ENCODE results near the gene MORC1. TPM values are rescaled to one million over a fixed set of nuclear protein-coding genes. Genes with fewer than 3 reads are reported as not detected.

MORC1 gene
- total and polyA plus RNA-seq, 4 donors: 0.02 to 0.33 (median 0.13) TPM

- no peak overlapping the region for H3K4me3 ChIP-seq (ENCODE audit: low read depth in 1 of 3, low read length in 3 of 3)
- no peak overlapping the region for H3K27ac ChIP-seq (ENCODE audit: low read depth in 1 of 2, low read length in 2 of 2)
- TF ChIP-seq HNF4G (IDR thresholded peaks at IDR 0.05) (no peak), HNF4A (conservative IDR thresholded peaks at IDR 0.05) (no peak)
- no peak overlapping the region for H3K9ac ChIP-seq (ENCODE audit: low read depth in 1 of 2, low read length in 2 of 2)
- H3K27me3 ChIP-seq (ENCODE audit: control insufficient read depth in 4 of 4, insufficient read depth in 4 of 4, low read length in 3 of 4): no peaks in the 10 kb centered on the region
- no peaks in the 10 kb centered on the region for H3K36me3 ChIP-seq (ENCODE audit: control insufficient read depth in 4 of 4, insufficient read depth in 3 of 4, low read depth in 1 of 4, low read length in 3 of 4)
- DNase-seq (ENCODE audit: low spot score): no peak
- WGBS: 85% methylated on average over 7 of the region's 7 CpGs
- H3K9me3 ChIP-seq (ENCODE audit: control insufficient read depth in 4 of 4, low read length in 3 of 4): no peaks in the 10 kb centered on the region
- no peaks in the 10 kb centered on the region for H3K4me1 ChIP-seq (ENCODE audit: control insufficient read depth in 4 of 4, insufficient read depth in 4 of 4, low read length in 3 of 4)
Observed at GRCh38 chr3:109070211-109070610, 47.7 kb downstream of the MORC1 start.

GRCh38 chr3:109066864-109067263, 51.1 kb downstream of the MORC1 start:
- TF ChIP-seq FOXA2 (IDR thresholded peaks at IDR 0.05) (no peak), HNF4G (IDR thresholded peaks at IDR 0.05) (no peak), JUND (IDR thresholded peaks at IDR 0.05) (no peak), RXRA (IDR thresholded peaks at IDR 0.05) (no peak), ZBTB33 (IDR thresholded peaks at IDR 0.05) (no peak)
- TF ChIP-seq, protein P1, sequence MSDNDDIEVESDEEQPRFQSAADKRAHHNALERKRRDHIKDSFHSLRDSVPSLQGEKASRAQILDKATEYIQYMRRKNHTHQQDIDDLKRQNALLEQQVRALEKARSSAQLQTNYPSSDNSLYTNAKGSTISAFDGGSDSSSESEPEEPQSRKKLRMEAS (IDR thresholded peaks at IDR 0.05): no peak
- WGBS: 95% methylated on average over 3 of the region's 3 CpGs
- Histone ChIP-seq H3K9ac (ENCODE audit: low read depth in 1 of 2, low read length in 2 of 2) (no peak overlapping the region), H3K27me3 (ENCODE audit: control insufficient read depth in 4 of 4, insufficient read depth in 4 of 4, low read length in 3 of 4) (no peaks in the 10 kb centered on the region), H3K9me3 (ENCODE audit: control insufficient read depth in 4 of 4, low read length in 3 of 4) (no peaks in the 10 kb centered on the region), H3K36me3 (ENCODE audit: control insufficient read depth in 4 of 4, insufficient read depth in 3 of 4, low read depth in 1 of 4, low read length in 3 of 4) (no peaks in the 10 kb centered on the region), H3K4me3 (ENCODE audit: low read depth in 1 of 3, low read length in 3 of 3) (no peak overlapping the region), H3K4me1 (ENCODE audit: control insufficient read depth in 4 of 4, insufficient read depth in 4 of 4, low read length in 3 of 4) (no peaks in the 10 kb centered on the region), H3K27ac (ENCODE audit: low read depth in 1 of 2, low read length in 2 of 2) (no peak overlapping the region)
- no peak for DNase-seq (ENCODE audit: low spot score)

DNA sequence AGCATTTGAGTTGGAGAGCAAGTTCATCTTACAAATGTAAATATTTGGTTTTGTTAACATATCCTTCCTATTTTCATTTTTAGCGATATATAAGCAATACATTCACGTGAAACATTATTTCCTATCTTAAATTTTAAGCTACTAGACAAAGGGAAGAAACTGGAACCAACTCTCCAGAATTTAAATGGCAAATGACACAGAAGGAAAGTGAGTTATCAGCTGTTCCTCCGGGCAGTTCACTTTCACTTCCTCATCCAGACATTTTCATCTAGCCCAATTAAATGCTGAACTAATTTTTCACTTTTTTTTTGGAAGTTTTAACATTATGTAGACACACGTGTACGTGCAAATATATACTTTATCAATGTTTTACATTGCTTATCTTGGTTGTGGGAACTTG, 58.7 kb downstream of the MORC1 start:
- Histone ChIP-seq H3K27me3 (ENCODE audit: control insufficient read depth in 4 of 4, insufficient read depth in 4 of 4, low read length in 3 of 4) (no peaks in the 10 kb centered on the region), H3K36me3 (ENCODE audit: control insufficient read depth in 4 of 4, insufficient read depth in 3 of 4, low read depth in 1 of 4, low read length in 3 of 4) (no peaks in the 10 kb centered on the region), H3K9ac (ENCODE audit: low read depth in 1 of 2, low read length in 2 of 2) (no peak overlapping the region), H3K4me3 (ENCODE audit: low read depth in 1 of 3, low read length in 3 of 3) (no peak overlapping the region), H3K9me3 (ENCODE audit: control insufficient read depth in 4 of 4, low read length in 3 of 4) (no peaks in the 10 kb centered on the region), H3K27ac (ENCODE audit: low read depth in 1 of 2, low read length in 2 of 2) (no peak overlapping the region), H3K4me1 (ENCODE audit: control insufficient read depth in 4 of 4, insufficient read depth in 4 of 4, low read length in 3 of 4) (no peaks in the 10 kb centered on the region)
- WGBS: 26% methylated on average over 5 of the region's 5 CpGs
- DNase-seq (ENCODE audit: low spot score): no peak
- TF ChIP-seq, protein P1 (IDR thresholded peaks at IDR 0.05): no peak
- no peak for TF ChIP-seq GABPA (IDR thresholded peaks at IDR 0.05 in 1 of 2, conservative IDR thresholded peaks at IDR 0.05 in 1 of 2)
- TF ChIP-seq, protein P2, sequence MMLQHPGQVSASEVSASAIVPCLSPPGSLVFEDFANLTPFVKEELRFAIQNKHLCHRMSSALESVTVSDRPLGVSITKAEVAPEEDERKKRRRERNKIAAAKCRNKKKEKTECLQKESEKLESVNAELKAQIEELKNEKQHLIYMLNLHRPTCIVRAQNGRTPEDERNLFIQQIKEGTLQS (IDR thresholded peaks at IDR 0.05): no peak
- no peak for TF ChIP-seq ZBTB33 (IDR thresholded peaks at IDR 0.05)
- TF ChIP-seq FOXA2 (IDR thresholded peaks at IDR 0.05): no peak
- TF ChIP-seq FOXA1 (IDR thresholded peaks at IDR 0.05): no peak
- TF ChIP-seq YY1 (IDR thresholded peaks at IDR 0.05): no peak
- TF ChIP-seq, protein P3, sequence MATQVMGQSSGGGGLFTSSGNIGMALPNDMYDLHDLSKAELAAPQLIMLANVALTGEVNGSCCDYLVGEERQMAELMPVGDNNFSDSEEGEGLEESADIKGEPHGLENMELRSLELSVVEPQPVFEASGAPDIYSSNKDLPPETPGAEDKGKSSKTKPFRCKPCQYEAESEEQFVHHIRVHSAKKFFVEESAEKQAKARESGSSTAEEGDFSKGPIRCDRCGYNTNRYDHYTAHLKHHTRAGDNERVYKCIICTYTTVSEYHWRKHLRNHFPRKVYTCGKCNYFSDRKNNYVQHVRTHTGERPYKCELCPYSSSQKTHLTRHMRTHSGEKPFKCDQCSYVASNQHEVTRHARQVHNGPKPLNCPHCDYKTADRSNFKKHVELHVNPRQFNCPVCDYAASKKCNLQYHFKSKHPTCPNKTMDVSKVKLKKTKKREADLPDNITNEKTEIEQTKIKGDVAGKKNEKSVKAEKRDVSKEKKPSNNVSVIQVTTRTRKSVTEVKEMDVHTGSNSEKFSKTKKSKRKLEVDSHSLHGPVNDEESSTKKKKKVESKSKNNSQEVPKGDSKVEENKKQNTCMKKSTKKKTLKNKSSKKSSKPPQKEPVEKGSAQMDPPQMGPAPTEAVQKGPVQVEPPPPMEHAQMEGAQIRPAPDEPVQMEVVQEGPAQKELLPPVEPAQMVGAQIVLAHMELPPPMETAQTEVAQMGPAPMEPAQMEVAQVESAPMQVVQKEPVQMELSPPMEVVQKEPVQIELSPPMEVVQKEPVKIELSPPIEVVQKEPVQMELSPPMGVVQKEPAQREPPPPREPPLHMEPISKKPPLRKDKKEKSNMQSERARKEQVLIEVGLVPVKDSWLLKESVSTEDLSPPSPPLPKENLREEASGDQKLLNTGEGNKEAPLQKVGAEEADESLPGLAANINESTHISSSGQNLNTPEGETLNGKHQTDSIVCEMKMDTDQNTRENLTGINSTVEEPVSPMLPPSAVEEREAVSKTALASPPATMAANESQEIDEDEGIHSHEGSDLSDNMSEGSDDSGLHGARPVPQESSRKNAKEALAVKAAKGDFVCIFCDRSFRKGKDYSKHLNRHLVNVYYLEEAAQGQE (IDR thresholded peaks at IDR 0.05): no peak
- no peak for TF ChIP-seq RAD21 (IDR thresholded peaks at IDR 0.05)
- TF ChIP-seq HNF4G (IDR thresholded peaks at IDR 0.05): no peak
- no peak for TF ChIP-seq RXRA (IDR thresholded peaks at IDR 0.05)
- no peak for TF ChIP-seq HNF4A (conservative IDR thresholded peaks at IDR 0.05)
- no peak for TF ChIP-seq EGR1 (IDR thresholded peaks at IDR 0.05; ENCODE audit: low read depth in 2 of 2)
- TF ChIP-seq SP1 (IDR thresholded peaks at IDR 0.05): no peak
- TF ChIP-seq, protein P4, sequence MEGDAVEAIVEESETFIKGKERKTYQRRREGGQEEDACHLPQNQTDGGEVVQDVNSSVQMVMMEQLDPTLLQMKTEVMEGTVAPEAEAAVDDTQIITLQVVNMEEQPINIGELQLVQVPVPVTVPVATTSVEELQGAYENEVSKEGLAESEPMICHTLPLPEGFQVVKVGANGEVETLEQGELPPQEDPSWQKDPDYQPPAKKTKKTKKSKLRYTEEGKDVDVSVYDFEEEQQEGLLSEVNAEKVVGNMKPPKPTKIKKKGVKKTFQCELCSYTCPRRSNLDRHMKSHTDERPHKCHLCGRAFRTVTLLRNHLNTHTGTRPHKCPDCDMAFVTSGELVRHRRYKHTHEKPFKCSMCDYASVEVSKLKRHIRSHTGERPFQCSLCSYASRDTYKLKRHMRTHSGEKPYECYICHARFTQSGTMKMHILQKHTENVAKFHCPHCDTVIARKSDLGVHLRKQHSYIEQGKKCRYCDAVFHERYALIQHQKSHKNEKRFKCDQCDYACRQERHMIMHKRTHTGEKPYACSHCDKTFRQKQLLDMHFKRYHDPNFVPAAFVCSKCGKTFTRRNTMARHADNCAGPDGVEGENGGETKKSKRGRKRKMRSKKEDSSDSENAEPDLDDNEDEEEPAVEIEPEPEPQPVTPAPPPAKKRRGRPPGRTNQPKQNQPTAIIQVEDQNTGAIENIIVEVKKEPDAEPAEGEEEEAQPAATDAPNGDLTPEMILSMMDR (IDR thresholded peaks at IDR 0.05; ENCODE audit: low read depth, low read length, missing input control): no peak
- TF ChIP-seq TAF1 (conservative IDR thresholded peaks at IDR 0.05): no peak
- TF ChIP-seq NR2F2 (IDR thresholded peaks at IDR 0.05): no peak
- no peak for TF ChIP-seq JUND (IDR thresholded peaks at IDR 0.05)

All from liver (tissue), 9 donors.